ENCODE data around the gene GABBR2.
"Not testable (repeated sequence)": the region's sequence is repeated elsewhere in the genome, so short reads cannot be mapped to it uniquely, and the experiment has no call there.

Gene GABBR2

GRCh38 chr9:98520221-98520960 is 188.3 kb downstream of the GABBR2 start:
- H3K9ac ChIP-seq (ENCODE audit: low read length), result no peak overlapping the region
- H3K4me3 ChIP-seq (ENCODE audit: low read length), result no peak overlapping the region
- H3K36me3 ChIP-seq (ENCODE audit: control insufficient read depth, insufficient read depth, low read length, severe bottlenecking), result no peaks in the 10 kb centered on the region
- no peaks in the 10 kb centered on the region for H3K27me3 ChIP-seq (replicated peaks; ENCODE audit: control insufficient read depth, insufficient read depth, low read length)
- no peaks in the 10 kb centered on the region for H3K9me3 ChIP-seq (ENCODE audit: control insufficient read depth, low read length)
- DNase-seq (ENCODE audit: low read depth), result no peak
- no peaks in the 10 kb centered on the region for H3K4me1 ChIP-seq (ENCODE audit: control insufficient read depth, insufficient read depth, low read length)

- no peak overlapping the region for H3K9ac ChIP-seq (ENCODE audit: low read length)
- H3K36me3 ChIP-seq (ENCODE audit: control insufficient read depth, insufficient read depth, low read length, severe bottlenecking), result no peaks in the 10 kb centered on the region
- no peaks in the 10 kb centered on the region for H3K4me1 ChIP-seq (ENCODE audit: control insufficient read depth, insufficient read depth, low read length)
- no peak overlapping the region for H3K4me3 ChIP-seq (ENCODE audit: low read length)
- H3K27me3 ChIP-seq (replicated peaks; ENCODE audit: control insufficient read depth, insufficient read depth, low read length), result no peaks in the 10 kb centered on the region
- DNase-seq (ENCODE audit: low read depth), result no peak
- no peaks in the 10 kb centered on the region for H3K9me3 ChIP-seq (ENCODE audit: control insufficient read depth, low read length)
Measured at GRCh38 chr9:98519641-98520040, 189.1 kb downstream of the GABBR2 start.

GRCh38 chr9:98518556-98518955 is 190.2 kb downstream of the GABBR2 start:
- Histone ChIP-seq H3K27me3 (replicated peaks; ENCODE audit: control insufficient read depth, insufficient read depth, low read length) (no peaks in the 10 kb centered on the region), H3K9ac (ENCODE audit: low read length) (no peak overlapping the region), H3K9me3 (ENCODE audit: control insufficient read depth, low read length) (no peaks in the 10 kb centered on the region), H3K36me3 (ENCODE audit: control insufficient read depth, insufficient read depth, low read length, severe bottlenecking) (no peaks in the 10 kb centered on the region), H3K4me1 (ENCODE audit: control insufficient read depth, insufficient read depth, low read length) (no peaks in the 10 kb centered on the region), H3K4me3 (ENCODE audit: low read length) (no peak overlapping the region)
- DNase-seq (ENCODE audit: low read depth), result no peak

GRCh38 chr9:98517761-98518160 is 191.0 kb downstream of the GABBR2 start:
- H3K27me3 ChIP-seq (replicated peaks; ENCODE audit: control insufficient read depth, insufficient read depth, low read length), result no peaks in the 10 kb centered on the region
- no peaks in the 10 kb centered on the region for H3K36me3 ChIP-seq (ENCODE audit: control insufficient read depth, insufficient read depth, low read length, severe bottlenecking)
- H3K4me3 ChIP-seq (ENCODE audit: low read length), result no peak overlapping the region
- no peaks in the 10 kb centered on the region for H3K9me3 ChIP-seq (ENCODE audit: control insufficient read depth, low read length)
- DNase-seq (ENCODE audit: low read depth), result no peak
- H3K9ac ChIP-seq (ENCODE audit: low read length), result no peak overlapping the region
- H3K4me1 ChIP-seq (ENCODE audit: control insufficient read depth, insufficient read depth, low read length), result no peaks in the 10 kb centered on the region

- Histone ChIP-seq H3K27me3 (replicated peaks; ENCODE audit: control insufficient read depth, insufficient read depth, low read length) (no peaks in the 10 kb centered on the region), H3K4me1 (ENCODE audit: control insufficient read depth, insufficient read depth, low read length) (no peaks in the 10 kb centered on the region), H3K9ac (ENCODE audit: low read length) (no peak overlapping the region), H3K9me3 (ENCODE audit: control insufficient read depth, low read length) (no peaks in the 10 kb centered on the region), H3K36me3 (ENCODE audit: control insufficient read depth, insufficient read depth, low read length, severe bottlenecking) (no peaks in the 10 kb centered on the region), H3K4me3 (ENCODE audit: low read length) (no peak overlapping the region)
- no peak for DNase-seq (ENCODE audit: low read depth)
Measured at GRCh38 chr9:98516897-98517503, 191.7 kb downstream of the GABBR2 start.

- H3K4me3 ChIP-seq (ENCODE audit: low read length), result no peak overlapping the region
- no peaks in the 10 kb centered on the region for H3K4me1 ChIP-seq (ENCODE audit: control insufficient read depth, insufficient read depth, low read length)
- no peaks in the 10 kb centered on the region for H3K27me3 ChIP-seq (replicated peaks; ENCODE audit: control insufficient read depth, insufficient read depth, low read length)
- no peaks in the 10 kb centered on the region for H3K36me3 ChIP-seq (ENCODE audit: control insufficient read depth, insufficient read depth, low read length, severe bottlenecking)
- no peaks in the 10 kb centered on the region for H3K9me3 ChIP-seq (ENCODE audit: control insufficient read depth, low read length)
- H3K9ac ChIP-seq (ENCODE audit: low read length), result no peak overlapping the region
- no peak for DNase-seq (ENCODE audit: low read depth)
Measured at GRCh38 chr9:98516205-98516896, 192.4 kb downstream of the GABBR2 start.

DNA sequence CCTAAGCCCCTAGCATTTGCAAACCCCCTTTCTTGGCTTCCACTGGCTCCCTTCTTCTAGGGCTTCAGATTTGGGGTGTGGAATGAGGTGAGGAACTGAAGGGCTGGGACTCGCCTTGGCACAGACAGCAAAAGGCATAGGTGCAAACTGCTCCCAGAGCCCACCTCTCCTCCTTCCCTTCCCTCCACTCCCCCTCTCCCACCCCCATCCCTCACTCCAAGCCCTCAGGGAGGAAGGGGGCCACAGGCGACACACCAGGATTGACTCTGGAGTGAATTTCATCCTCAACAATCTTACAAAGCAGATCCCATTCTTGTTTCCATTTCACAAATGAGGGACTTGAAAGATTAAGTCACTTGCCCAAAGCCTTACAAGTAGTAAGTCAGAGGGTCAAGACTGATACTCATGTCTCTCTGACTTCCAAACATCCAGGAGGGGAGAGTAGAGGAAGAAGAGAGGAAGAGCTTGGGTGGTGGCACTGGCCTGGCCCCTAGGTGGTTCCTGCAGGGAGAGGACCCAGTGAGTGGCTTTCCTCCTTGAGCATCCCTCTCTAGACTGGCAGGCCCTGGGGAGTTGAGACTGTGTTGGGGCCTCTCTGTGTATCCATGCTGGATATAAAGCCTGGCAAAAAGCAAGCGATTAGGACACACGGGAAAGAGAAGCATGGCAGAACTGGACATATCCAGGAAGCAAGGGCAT is 193.1 kb downstream of the GABBR2 start:
- no peak for DNase-seq (ENCODE audit: low read depth)
- no peak overlapping the region for H3K9ac ChIP-seq (ENCODE audit: low read length)
- no peaks in the 10 kb centered on the region for H3K27me3 ChIP-seq (replicated peaks; ENCODE audit: control insufficient read depth, insufficient read depth, low read length)
- H3K4me1 ChIP-seq (ENCODE audit: control insufficient read depth, insufficient read depth, low read length), result no peaks in the 10 kb centered on the region
- H3K9me3 ChIP-seq (ENCODE audit: control insufficient read depth, low read length), result no peaks in the 10 kb centered on the region
- no peak overlapping the region for H3K4me3 ChIP-seq (ENCODE audit: low read length)
- H3K36me3 ChIP-seq (ENCODE audit: control insufficient read depth, insufficient read depth, low read length, severe bottlenecking), result no peaks in the 10 kb centered on the region

GRCh38 chr9:98514841-98515240 is 193.9 kb downstream of the GABBR2 start:
- H3K36me3 ChIP-seq (ENCODE audit: control insufficient read depth, insufficient read depth, low read length, severe bottlenecking), result no peaks in the 10 kb centered on the region

DNA sequence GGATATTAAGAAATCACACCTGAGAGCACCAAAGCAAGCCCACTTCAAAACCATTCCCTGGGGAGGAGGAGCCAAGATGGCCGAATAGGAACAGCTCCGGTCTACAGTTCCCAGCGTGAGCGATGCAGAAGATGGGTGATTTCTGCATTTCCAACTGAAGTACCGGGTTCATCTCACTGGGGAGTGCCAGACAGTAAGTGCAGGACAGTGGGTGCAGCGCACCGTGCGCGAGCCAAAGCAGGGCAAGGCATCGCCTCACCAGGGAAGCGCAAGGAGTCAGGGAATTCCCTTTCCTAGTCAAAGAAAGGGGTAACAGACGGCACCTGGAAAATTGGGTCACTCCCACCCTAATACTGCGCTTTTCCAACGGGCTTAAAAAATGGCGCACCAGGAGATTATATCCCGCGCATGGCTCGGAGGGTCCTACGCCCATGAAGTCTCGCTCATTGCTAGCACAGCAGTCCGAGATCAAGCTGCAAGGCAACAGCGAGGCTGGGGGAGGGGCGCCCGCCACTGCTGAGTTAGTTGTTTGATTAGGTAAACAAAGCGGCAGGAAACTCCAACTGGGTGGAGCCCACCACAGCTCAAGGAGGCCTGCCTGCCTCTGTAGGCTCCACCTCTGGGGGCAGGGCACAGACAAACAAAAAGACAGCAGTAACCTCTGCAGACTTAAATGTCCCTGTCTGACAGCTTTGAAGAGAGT is 200.4 kb downstream of the GABBR2 start:
- H3K27me3 ChIP-seq (replicated peaks; ENCODE audit: control insufficient read depth, insufficient read depth, low read length); DNase-seq (ENCODE audit: low read depth); H3K36me3 ChIP-seq (ENCODE audit: control insufficient read depth, insufficient read depth, low read length, severe bottlenecking); H3K4me3 ChIP-seq (ENCODE audit: low read length); H3K9ac ChIP-seq (ENCODE audit: low read length); H3K4me1 ChIP-seq (ENCODE audit: control insufficient read depth, insufficient read depth, low read length); H3K9me3 ChIP-seq (ENCODE audit: control insufficient read depth, low read length): not testable (repeated sequence)

More at GRCh38 chr9:98514841-98515240, 193.9 kb downstream of the GABBR2 start:
- no peak overlapping the region for H3K9ac ChIP-seq (ENCODE audit: low read length)
- H3K27me3 ChIP-seq (replicated peaks; ENCODE audit: control insufficient read depth, insufficient read depth, low read length), result no peaks in the 10 kb centered on the region
- H3K4me1 ChIP-seq (ENCODE audit: control insufficient read depth, insufficient read depth, low read length), result no peaks in the 10 kb centered on the region
- H3K9me3 ChIP-seq (ENCODE audit: control insufficient read depth, low read length), result no peaks in the 10 kb centered on the region
- DNase-seq (ENCODE audit: low read depth), result no peak
- H3K4me3 ChIP-seq (ENCODE audit: low read length), result no peak overlapping the region

GRCh38 chr9:98506422-98507054 is 202.2 kb downstream of the GABBR2 start:
- Histone ChIP-seq H3K4me1 (ENCODE audit: control insufficient read depth, insufficient read depth, low read length) (peaks cover 23% of the 10 kb centered on the region), H3K9ac (ENCODE audit: low read length) (no peak overlapping the region), H3K36me3 (ENCODE audit: control insufficient read depth, insufficient read depth, low read length, severe bottlenecking) (no peaks in the 10 kb centered on the region), H3K4me3 (ENCODE audit: low read length) (no peak overlapping the region), H3K27me3 (replicated peaks; ENCODE audit: control insufficient read depth, insufficient read depth, low read length) (peaks cover 5% of the 10 kb centered on the region), H3K9me3 (ENCODE audit: control insufficient read depth, low read length) (no peaks in the 10 kb centered on the region)
- DNase-seq (ENCODE audit: low read depth), result no peak

Data from adipocyte (in vitro differentiated cells).